Activated naive CD8-positive, alpha-beta T cell treated with anti-CD3 and anti-CD28 coated beads for 36 hours (primary cell): ENCODE data around the gene SLC35G6. TPM values are rescaled to one million over a fixed set of nuclear protein-coding genes. Genes with fewer than 3 reads are reported as not detected.

ENCODE experiments used
- DNase-seq: peaks from one replicate; pipeline ENCODE4 v3.0.0; 2021
- H3K27ac Mint-ChIP-seq: one replicate; pipeline ENCODE4 v1.8.0; 2022; ENCODE audit warnings: mild to moderate bottlenecking, moderate library complexity, mixed read lengths
- H3K27me3 Mint-ChIP-seq: one replicate; pipeline ENCODE4 v1.8.0; 2022; ENCODE audit warnings: mild to moderate bottlenecking, mixed read lengths
- H3K36me3 Mint-ChIP-seq: one replicate; pipeline ENCODE4 v1.8.0; 2021; ENCODE audit warnings: mild to moderate bottlenecking, mixed read lengths
- H3K4me1 Mint-ChIP-seq: one replicate; pipeline ENCODE4 v1.8.0; 2021; ENCODE audit warnings: mixed read lengths
- H3K4me3 Mint-ChIP-seq: one replicate; pipeline ENCODE4 v1.8.0; 2022; ENCODE audit warnings: mild to moderate bottlenecking, moderate library complexity, mixed read lengths
- H3K9me3 Mint-ChIP-seq: one replicate; pipeline ENCODE4 v1.8.0; 2022; ENCODE audit warnings: mixed read lengths
- total RNA-seq, 2 experiments: library from RNA; stranded (reverse); gene quantifications; one replicate each; pipeline ENCODE4 v1.2.3, GENCODE V29; 2021

Gene SLC35G6
- total RNA-seq, 2 experiments from 2014 or later, result not detected

DNA sequence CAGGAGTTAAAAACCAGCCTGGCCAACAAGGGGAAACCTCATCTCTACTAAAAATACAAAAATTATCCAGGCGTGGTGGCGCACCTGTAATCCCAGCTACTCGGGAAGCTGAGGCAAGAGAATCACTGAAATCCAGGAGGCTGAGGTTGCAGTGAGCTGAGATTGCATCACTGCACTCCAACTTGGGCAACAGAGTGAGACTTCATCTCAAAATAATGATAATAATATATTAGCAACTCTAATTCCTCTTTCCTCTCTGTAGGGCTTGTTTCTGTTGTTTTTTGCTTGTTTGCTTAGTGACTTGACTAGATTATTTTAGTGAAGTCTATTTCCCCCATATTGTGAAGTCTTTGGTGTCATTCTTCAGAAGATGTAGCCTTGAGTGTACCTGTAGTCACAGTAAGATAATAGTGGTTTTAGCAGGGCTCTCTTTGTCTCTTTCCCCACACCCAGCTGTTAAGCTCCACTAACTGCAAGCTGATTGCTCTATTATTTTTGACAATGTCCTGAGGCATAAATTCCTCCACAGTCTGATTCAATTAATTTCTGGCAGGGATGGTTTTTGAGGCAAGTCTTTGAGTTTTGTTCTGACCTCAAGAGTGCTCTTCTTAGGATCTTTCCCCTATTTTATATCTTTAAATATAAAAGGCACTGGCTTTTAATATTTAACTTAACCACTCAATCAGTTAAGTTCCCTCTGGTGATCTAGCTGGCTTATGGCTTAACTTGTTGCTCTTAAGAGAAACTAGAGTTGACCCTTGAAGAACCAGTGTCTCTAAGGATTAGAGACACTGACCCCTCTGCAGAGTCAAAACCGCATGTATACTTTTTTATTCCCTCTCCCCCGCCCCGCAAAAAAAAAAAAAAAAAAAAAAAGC is 49.0 kb downstream of the SLC35G6 start:
- Mint-ChIP-seq H3K27ac (no peak overlapping the region), H3K9me3 (peaks cover 17% of the 10 kb centered on the region), H3K4me3 (no peak overlapping the region), H3K4me1 (no peaks in the 10 kb centered on the region), H3K27me3 (no peaks in the 10 kb centered on the region), H3K36me3 (peaks cover 15% of the 10 kb centered on the region)
- DNase-seq, result no peak

Other genes with a start within 250 kb of the SLC35G6 start
- 10 to 100 TPM; 64.4 to 66.5 TPM for gene DVL2, start 246.9 kb upstream of the SLC35G6 start, total RNA-seq
- 10 to 100 TPM; 28.1 to 28.8 TPM for gene PHF23, start 242.0 kb upstream of the SLC35G6 start, total RNA-seq
- gene GABARAP, start 239.0 kb upstream of the SLC35G6 start, total RNA-seq, result 100 to 1,000 TPM; 112 to 113 TPM
- 100 to 1,000 TPM; 180 to 191 TPM for gene CTDNEP1, start 229.7 kb upstream of the SLC35G6 start, total RNA-seq
- gene ELP5, start 229.2 kb upstream of the SLC35G6 start, total RNA-seq, result 100 to 1,000 TPM in 1 of 2 experiments, 10 to 100 TPM in 1; 99.0 to 110 TPM
- 1 to 10 TPM in 1 of 2 experiments, under 1 TPM in 1; 0.90 to 1.6 TPM for gene CLDN7, start 219.0 kb upstream of the SLC35G6 start, total RNA-seq
- under 1 TPM; 0.54 to 0.56 TPM for gene SLC2A4, start 199.7 kb upstream of the SLC35G6 start, total RNA-seq
- gene YBX2, start 186.8 kb upstream of the SLC35G6 start, total RNA-seq, result under 1 TPM; 0.19 to 0.24 TPM
- gene EIF5A, start 173.8 kb upstream of the SLC35G6 start, total RNA-seq, result 1,000 to 10,000 TPM; 1,429 to 1,492 TPM
- gene GPS2, start 166.1 kb upstream of the SLC35G6 start, total RNA-seq, result 10 to 100 TPM; 58.4 to 62.6 TPM
- 10 to 100 TPM; 44.1 to 46.0 TPM for gene NEURL4, start 152.1 kb upstream of the SLC35G6 start, total RNA-seq
- 100 to 1,000 TPM; 235 to 238 TPM for gene ACAP1, start 144.9 kb upstream of the SLC35G6 start, total RNA-seq
- 1 to 10 TPM; 4.0 to 4.5 TPM for gene KCTD11, start 129.3 kb upstream of the SLC35G6 start, total RNA-seq
- not detected for gene TMEM95, start 126.3 kb upstream of the SLC35G6 start, total RNA-seq
- 1 to 10 TPM; 4.3 to 5.0 TPM for gene TNK1, start 100.4 kb upstream of the SLC35G6 start, total RNA-seq
- gene PLSCR3, start 86.9 kb upstream of the SLC35G6 start, total RNA-seq, result 10 to 100 TPM; 63.0 to 66.8 TPM
- 10 to 100 TPM; 42.7 to 44.3 TPM for gene TMEM256, start 77.3 kb upstream of the SLC35G6 start, total RNA-seq
- 1 to 10 TPM; 8.8 to 9.3 TPM for gene NLGN2, start 73.6 kb upstream of the SLC35G6 start, total RNA-seq
- gene SPEM1, start 61.1 kb upstream of the SLC35G6 start, total RNA-seq, result not detected
- not detected for gene SPEM2, start 55.8 kb upstream of the SLC35G6 start, total RNA-seq
- not detected for gene SPEM3, start 52.6 kb upstream of the SLC35G6 start, total RNA-seq
- 10 to 100 TPM; 10.4 TPM for gene TMEM102, start 46.0 kb upstream of the SLC35G6 start, total RNA-seq
- gene FGF11, start 41.9 kb upstream of the SLC35G6 start, total RNA-seq, result 1 to 10 TPM; 7.6 to 9.2 TPM
- 10 to 100 TPM; 10.6 to 11.3 TPM for gene CHRNB1, start 36.4 kb upstream of the SLC35G6 start, total RNA-seq
- gene ZBTB4, start 1.8 kb upstream of the SLC35G6 start, total RNA-seq, result 10 to 100 TPM; 16.7 TPM
- gene POLR2A, start 2.9 kb downstream of the SLC35G6 start, total RNA-seq, result 100 to 1,000 TPM; 198 to 200 TPM
- gene TNFSF12, start 67.6 kb downstream of the SLC35G6 start, total RNA-seq, result 10 to 100 TPM; 11.6 to 15.1 TPM
- 1 to 10 TPM; 6.3 to 7.3 TPM for gene TNFSF13, start 77.3 kb downstream of the SLC35G6 start, total RNA-seq
- gene SENP3, start 80.5 kb downstream of the SLC35G6 start, total RNA-seq, result 100 to 1,000 TPM in 1 of 2 experiments, 10 to 100 TPM in 1; 96.5 to 100 TPM
- gene CD68, start 98.2 kb downstream of the SLC35G6 start, total RNA-seq, result 1 to 10 TPM; 6.6 to 6.7 TPM
- gene MPDU1, start 102.4 kb downstream of the SLC35G6 start, total RNA-seq, result 10 to 100 TPM; 72.8 to 77.2 TPM
- under 1 TPM; 0.28 to 0.35 TPM for gene SOX15, start 108.6 kb downstream of the SLC35G6 start, total RNA-seq
- 10 to 100 TPM; 35.5 to 37.0 TPM for gene FXR2, start 133.5 kb downstream of the SLC35G6 start, total RNA-seq
- gene SAT2, start 146.4 kb downstream of the SLC35G6 start, total RNA-seq, result 10 to 100 TPM; 15.4 to 15.5 TPM
- gene SHBG, start 148.7 kb downstream of the SLC35G6 start, total RNA-seq, result not detected
- under 1 TPM in 1 of 2 experiments, not detected in 1; 0.10 TPM for gene ATP1B2, start 169.5 kb downstream of the SLC35G6 start, total RNA-seq
- gene TP53, start 206.0 kb downstream of the SLC35G6 start, total RNA-seq, result 100 to 1,000 TPM; 137 to 142 TPM
- 10 to 100 TPM; 22.8 to 27.4 TPM for gene WRAP53, start 207.0 kb downstream of the SLC35G6 start, total RNA-seq
- not detected for gene EFNB3, start 223.8 kb downstream of the SLC35G6 start, total RNA-seq
- under 1 TPM; 0.04 to 0.14 TPM for gene DNAH2, start 236.3 kb downstream of the SLC35G6 start, total RNA-seq